Panc1 (cell line): Measurements from ENCODE around the gene BMPR2.

Source experiments
- CTCF ChIP-seq: fragments of 450-650 bp; IDR thresholded peaks from 2 replicates; pipeline ENCODE4 v1.5.1; 2017; ENCODE audit warnings: mild to moderate bottlenecking
- POLR2AphosphoS5 ChIP-seq: IDR thresholded peaks from 2 replicates; pipeline ENCODE4 v1.6.1; 2012; ENCODE audit warnings: mild to moderate bottlenecking, low read depth, low read length, moderate library complexity
- REST ChIP-seq, 2 experiments: IDR thresholded peaks; 2 replicates each; pipeline ENCODE4 v1.6.1; 2011 to 2012; ENCODE audit warnings: low read depth in 2 of 2, control low read depth in 1 of 2, low read length in 1 of 2, mild to moderate bottlenecking in 1 of 2, moderate library complexity in 1 of 2; ENCODE audit not compliant: insufficient read depth in 1 of 2

- TF ChIP-seq CTCF: no peak
- TF ChIP-seq POLR2AphosphoS5: no peak
- no peak for TF ChIP-seq REST (IDR thresholded peaks at IDR 0.05; ENCODE audit: insufficient read depth in 1 of 2, low read depth in 2 of 2, low read length in 1 of 2)
Measured at GRCh38 chr2:202512176-202512575, 136.0 kb downstream of the BMPR2 start.
